Fibroblast of skin of left quadriceps (primary cell): ENCODE results near the gene MTIF2.
"Not testable (repeated sequence)": the region's sequence is repeated elsewhere in the genome, so short reads cannot be mapped to it uniquely, and the experiment has no call there.

Experiments
- DNase-seq, 2 experiments: peaks; one replicate each; pipeline ENCODE4 v3.0.0-alpha.2; 2013; ENCODE audit warnings: low read depth in 2 of 2

Gene MTIF2

DNA sequence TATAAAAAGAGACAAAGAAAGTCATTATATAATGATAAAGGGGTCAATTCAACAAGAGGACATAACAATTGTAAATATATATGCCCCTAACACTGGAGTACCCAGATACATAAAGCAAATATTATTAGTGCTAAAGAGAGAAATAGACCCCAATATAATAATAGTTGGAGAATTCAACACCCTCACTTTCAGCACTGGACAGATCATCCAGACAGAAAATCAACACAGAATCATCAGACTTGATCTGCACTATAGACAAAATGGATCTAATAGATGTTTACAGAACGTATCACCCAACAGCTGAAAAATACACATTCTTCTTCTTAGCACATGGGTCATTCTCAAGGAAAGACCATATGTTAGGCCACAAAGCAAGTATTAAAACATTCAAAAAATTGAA lies 68.6 kb downstream of the MTIF2 start:
- DNase-seq, result no peak

DNA sequence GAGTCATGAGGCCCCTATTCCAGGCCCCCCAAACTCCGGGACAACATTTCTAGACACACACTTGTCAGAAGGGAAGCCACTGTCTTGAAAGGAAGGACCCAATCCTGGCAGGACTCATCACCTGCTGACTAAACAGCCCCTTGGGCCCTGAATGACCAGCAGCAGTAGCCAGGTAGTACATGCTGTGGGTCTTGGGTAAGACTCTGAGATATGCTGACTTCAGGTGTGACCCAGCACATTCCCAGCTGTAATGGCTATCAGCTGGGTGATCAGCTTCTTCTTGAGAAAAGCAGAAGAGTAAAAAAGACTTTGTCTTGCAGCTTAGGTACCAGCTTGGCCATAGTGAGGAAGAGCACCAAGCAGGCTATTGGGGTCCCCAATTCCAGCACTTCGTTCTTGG lies 72.5 kb downstream of the MTIF2 start:
- DNase-seq, result no peak

DNA sequence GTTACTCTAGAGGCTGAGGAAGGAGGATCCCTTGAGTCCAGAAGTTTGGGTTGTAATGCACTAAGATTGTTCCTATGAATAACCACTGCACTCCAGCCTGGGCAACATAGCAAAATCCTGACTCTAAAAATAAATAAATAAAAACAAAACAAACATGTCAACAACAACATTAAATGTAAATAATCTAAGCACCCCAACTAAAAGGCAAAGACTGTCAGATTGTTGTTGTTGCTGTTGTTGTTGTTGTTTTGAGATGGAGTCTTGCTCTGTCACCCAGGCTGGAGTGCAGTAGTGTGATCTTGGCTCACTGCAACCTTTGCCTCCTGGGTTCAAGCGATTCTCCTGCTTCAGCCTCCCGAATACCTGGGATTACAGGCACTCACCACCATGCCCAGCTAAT lies 77.1 kb downstream of the MTIF2 start:
- DNase-seq, result not testable (repeated sequence)

DNA sequence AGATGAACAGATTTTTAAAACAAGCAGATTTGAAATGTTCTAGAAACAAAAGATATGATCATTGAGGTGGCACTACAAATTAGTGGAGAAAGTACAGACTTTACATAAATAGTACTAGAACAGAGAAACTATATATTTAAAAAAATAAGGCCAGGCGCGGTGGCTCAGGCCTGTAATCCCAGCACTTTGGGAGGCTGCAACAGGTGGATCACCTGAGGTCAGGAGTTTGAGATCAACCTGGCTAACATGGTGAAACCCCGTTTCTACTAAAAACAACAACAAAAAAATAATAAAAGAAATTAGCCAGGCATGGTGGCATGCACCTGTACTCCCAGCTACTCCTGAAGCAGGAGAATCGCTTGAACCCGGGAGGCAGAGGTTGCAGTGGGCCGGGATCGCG lies 82.2 kb downstream of the MTIF2 start:
- not testable (repeated sequence) for DNase-seq
